NK-92 treated with Interleukin-12 subunit alpha and Interleukin-12 subunit beta, amount 100 ng/mL, for 24 hours (cell line): ENCODE results near the gene VENTX.

Source experiments
- DNase-seq: peaks from one replicate; lab custom pipeline; 2025; lab: John Stamatoyannopoulos, UW

Gene VENTX, protein sequence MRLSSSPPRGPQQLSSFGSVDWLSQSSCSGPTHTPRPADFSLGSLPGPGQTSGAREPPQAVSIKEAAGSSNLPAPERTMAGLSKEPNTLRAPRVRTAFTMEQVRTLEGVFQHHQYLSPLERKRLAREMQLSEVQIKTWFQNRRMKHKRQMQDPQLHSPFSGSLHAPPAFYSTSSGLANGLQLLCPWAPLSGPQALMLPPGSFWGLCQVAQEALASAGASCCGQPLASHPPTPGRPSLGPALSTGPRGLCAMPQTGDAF

DNA sequence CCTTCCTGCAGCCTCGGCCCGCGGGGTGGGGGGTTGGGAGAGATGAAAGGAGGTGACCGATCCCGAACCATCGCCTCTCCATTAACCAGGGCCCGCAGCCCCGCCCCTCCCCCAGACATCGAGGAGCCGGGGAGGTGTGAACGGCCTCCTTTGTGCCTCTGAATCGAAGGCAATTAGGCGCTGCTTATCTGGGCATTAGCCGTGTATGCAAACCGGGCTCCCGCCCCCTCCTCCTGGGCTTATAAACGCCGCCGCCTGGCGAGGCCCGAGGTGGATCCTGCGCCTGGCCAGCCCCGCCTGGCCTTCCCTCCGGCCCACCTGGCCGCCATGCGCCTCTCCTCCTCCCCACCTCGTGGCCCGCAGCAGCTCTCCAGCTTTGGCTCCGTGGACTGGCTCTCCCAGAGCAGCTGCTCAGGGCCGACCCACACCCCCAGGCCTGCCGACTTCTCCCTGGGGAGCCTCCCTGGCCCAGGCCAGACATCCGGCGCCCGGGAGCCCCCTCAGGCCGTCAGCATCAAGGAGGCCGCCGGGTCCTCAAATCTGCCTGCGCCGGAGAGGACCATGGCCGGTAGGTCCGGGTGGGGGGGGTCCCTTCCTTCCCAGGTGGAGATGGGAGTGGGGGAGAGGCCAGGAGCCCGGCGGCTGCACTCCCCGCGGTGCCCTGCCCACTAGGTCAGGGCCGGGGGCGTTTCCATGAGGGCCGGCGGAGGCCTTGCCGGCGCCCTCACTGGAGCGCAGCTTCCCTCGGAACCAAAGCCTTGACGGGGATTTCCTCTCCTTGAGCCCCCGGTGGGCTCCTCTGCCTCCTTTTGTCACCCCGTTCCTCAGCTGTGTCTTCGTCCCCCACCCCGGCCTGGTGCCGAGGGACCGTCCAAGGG is at the start of gene VENTX:
Gene VENTX, plus strand, starts transcription at position 268 of the 878 bp plus-strand sequence. Its CDS starts 60 bp downstream, at position 328.
- DNase-seq, result no peak

DNA sequence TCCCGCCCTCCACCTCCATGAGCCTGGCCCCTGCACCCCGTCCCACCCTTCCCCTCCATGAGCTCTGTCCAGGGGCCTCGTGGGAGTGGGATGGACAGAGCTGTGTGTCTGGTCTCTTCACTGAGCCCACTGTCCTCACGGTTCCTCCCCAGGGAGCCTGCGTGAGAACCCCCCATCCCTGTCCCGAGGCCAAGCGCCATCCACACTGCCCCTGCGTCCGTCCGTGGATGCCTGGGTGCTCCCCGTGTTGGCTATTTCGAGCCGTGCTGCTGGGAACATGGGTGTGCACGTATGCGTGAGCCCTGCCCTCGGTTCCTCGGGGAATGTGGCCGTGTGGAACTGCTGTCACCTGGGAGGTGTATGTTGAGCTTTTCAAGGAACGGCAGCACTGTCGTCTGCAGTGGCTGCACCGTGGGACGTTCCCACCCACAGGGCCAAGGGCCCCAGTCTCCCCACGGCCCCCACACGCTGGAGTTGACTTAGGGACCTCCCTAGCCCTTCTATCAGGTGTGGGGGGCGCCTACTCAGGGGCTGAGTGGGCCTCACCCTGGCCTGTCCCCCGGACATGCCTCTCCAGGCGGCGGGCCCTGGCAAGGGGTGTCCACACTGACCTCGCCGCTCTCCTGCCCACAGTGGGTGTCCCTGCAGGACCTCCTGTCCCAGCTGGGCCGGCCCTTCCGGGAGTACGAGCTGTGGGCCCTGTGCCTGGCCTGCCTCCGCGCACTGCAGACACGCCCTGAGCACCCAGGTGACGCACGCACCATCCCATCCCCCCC is 49.6 kb upstream of the VENTX start:
- no peak for DNase-seq

GRCh38 chr10:133189256-133189655 is 48.4 kb upstream of the VENTX start:
- DNase-seq, result no peak

GRCh38 chr10:133189726-133190125 is 47.9 kb upstream of the VENTX start:
- no peak for DNase-seq

GRCh38 chr10:133190225-133190624 is 47.4 kb upstream of the VENTX start:
- DNase-seq, result no peak

DNA sequence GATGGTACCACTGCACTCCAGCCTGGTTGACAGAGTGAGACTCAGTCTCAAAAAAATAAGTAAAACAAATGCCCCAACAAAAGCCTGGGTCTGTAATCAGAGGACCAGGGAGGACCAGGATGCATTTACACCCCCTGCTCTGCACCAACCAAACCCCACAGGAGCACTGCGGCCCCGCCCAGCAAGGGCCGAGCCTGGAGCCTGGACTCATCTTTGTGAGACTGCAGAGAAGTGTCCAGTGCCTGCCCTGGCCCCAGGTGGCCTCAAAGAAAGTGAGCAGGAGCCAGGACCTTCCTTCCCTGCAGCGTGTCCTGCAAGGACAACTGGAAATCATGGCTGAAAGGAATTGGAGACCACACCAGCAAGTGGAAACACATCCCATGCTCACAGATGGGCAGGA is 46.0 kb upstream of the VENTX start:
- no peak for DNase-seq

DNA sequence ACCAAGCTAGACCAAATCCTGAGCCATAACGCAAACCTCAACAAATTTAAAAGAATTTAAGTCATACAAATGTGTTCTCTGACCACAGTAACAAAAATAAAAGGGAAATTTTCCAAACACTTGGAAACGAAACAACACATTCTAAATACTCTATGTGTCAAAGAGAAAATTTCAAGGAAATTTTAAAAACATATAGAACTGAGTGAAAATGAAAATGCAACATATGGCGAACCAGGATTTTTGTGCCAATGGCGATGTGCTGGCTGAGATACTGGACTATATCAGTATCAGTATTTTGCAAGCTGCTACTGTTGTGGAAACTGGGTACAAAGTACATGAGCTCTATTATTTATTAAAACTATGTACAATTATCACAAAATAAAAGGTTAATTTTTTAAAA is 43.5 kb upstream of the VENTX start:
- no peak for DNase-seq

GRCh38 chr10:133195096-133195495 is 42.6 kb upstream of the VENTX start:
- no peak for DNase-seq

GRCh38 chr10:133195611-133196010 is 42.0 kb upstream of the VENTX start:
- DNase-seq, result no peak

GRCh38 chr10:133196221-133196915 is 41.3 kb upstream of the VENTX start:
- DNase-seq, result no peak

DNA sequence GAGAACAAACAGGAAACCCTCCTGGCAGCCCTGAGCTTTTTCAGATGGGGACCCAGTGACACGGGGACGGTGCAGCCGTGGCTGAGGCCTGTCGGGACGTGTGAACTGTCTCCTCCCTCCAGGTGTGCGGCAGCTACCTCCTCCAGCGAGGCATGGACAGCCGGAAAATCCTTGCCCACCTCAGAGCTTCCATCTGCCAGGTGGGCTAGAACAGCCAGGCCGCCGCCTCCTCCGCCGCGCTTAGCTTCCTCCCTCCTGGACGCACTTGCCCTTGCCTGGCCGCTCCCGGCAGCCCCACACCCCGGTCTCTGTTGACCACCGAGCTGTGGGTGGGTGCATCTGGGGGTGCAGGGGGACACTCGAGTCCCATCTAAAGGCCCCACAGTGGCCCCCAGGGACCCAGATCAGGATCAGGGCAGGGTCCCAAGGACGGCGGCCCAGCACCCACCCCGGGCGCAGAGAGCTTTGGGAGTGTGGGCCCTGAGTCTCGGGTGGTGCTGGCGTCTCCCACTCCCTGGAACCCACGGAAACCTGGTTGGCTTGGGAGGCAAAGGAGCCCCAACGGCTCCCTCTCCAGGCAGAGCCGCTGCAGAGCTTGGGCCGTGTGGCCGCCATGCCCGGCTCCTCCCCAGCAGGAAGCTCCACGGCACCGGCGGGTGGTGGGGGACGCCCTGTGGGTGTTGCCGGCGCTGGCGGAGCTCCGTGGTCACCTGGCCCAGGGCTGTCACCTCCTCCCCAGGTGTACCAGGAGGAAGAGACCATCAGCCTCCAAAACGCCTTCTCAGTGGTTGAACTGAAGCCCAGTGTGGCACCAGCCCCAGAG is 40.5 kb upstream of the VENTX start:
- no peak for DNase-seq

DNA sequence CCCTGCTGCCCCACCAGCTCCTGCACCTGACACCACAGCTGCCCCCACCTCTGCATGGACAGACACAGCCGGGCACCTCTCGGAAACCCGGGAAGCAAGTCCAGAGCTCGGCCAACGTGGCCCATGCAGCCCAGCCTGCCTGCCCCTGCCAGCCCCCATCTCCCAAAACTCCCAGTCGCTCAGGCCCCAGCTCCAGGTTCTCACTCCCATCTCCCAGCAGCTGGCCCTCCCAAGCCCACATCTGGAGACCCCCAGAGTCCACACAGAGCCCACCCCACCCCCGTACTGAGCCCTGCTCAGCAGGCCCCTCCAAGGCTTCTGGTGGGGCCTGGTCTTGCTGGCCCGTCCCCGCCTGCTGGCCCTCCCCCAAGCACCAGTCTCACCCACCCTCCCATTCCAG is 39.9 kb upstream of the VENTX start:
- DNase-seq, result no peak

DNA sequence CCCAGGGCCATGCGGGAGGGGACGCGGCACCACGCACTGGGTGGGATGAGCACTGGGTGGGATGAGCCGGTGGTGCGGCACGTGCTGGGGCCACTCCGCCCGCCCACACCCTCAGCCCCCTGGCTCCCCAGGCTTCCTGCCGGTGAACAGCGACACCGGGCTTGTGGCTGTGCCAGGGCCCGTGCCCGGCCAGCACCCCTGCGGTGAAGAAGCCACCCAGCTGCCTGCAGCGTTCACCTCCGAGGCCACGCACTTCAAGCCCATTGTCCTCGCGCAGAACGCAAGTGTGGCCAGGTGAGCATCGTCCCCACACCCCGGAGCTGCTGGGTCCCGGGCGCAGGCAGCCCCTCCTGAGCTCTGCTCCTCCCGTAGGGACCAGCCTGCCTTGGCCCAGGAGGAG is 39.4 kb upstream of the VENTX start:
- no peak for DNase-seq

DNA sequence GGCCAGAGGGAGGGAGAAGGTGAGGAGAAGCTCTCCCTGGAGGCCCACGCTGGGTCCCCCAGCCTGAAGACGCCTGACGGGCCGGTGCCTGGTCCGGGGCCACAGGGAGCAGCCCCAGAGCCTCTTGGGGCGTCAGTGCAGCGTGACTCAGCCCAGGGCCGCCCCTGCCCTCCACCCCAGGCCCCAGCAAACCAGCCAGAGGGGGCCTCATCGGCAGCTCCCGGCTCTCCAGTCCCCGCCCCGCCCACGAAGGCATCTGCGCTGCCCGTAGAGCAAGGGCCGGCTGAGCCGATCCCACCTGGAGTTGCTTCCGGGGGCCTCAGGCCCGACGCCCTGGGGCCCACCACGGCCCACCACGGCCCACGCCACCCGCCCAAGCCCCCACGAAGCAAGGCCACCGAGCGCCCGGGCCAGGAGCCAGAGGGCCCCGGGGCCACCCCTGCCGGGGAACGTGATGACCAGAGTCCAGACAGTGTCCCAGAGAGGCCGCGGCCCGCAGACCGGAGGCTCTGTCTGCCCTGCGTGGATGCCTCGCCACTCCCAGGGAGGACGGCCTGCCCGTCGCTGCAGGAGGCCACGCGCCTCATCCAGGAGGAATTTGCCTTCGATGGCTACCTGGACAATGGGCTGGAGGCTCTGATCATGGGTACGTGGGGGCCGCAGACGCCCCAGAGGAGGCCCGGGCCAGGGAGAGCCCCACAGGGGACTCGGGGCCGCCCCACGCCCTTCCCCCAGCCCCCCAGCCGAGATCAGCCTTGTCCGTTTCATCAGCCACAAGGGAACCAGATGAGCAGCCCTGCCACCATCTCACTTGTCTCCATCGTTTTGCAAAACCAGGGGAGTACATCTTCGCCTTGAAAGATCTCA is 38.8 kb upstream of the VENTX start:
- DNase-seq, result no peak

GRCh38 chr10:133199488-133199885 is 38.2 kb upstream of the VENTX start:
- DNase-seq, result no peak

DNA sequence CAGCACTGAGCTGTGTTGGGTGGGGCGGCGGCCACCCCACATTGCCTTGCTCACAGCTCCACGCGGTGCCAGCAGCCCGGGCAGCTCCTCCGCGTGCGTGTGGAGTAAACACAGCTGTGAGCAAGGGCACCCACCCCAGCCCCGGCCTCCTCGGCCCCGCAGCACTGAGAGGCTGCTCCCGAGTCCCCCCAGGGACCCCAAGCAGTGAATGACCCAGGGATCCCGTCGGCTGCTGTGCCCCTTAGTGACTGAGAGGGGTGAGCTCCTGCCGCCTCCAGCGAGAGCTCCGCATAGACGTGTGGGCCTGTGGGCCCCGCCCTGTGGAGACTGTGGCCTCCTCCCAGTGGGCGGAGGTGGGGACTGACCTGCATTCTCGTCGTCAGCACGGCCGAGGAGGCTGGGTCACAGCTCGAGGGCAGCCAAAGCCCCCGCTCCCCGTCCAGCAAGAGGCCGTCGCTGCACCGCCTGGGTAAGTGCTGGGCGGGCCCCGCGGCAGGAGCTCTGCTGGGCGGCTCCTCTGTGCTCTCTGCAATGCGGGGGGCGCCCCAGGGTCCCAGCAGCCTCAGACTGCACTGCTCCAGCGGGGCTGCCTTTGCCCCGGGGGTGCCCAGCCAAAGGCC is 37.6 kb upstream of the VENTX start:
- DNase-seq, result no peak

DNA sequence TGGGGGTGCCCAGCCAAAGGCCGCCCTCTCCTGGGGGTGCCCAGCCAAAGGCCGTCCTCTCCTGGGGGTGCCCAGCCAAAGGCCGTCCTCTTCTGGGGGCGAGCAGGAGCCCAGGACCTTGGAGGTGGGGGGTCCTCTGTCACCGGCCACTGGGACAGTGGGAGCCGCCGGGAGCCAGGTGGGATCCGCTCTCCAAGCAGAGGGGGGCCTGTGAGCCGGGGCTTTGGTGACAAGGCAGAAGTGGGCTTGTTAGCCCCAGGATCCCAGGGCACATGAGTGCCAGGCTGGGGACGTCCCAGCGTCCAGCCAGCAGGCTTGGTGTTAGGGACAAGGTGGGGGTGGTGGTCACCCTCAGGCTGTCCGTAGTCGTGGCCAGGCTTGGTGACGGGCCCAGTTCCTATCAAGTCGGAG is 37.0 kb upstream of the VENTX start:
- DNase-seq, result no peak

- no peak for DNase-seq
Observed at GRCh38 chr10:133201151-133201947, 36.3 kb upstream of the VENTX start.
